GM12878 (cell line): ENCODE results near the gene ABCA13. TPM values are rescaled to one million over a fixed set of nuclear protein-coding genes. Genes with fewer than 3 reads are reported as not detected.

Experiments
- ATAC-seq: fragments of 200-7000 bp; cut with Tn5 transposase; 3 replicates; pipeline ENCODE4 v1.9.1; 2020; ENCODE audit warnings: mild to moderate bottlenecking, moderate library complexity
- BruUV-seq: library from RNA; stranded (reverse); fragments of 400-500 nt; replicated peaks from 2 replicates; lab custom pipeline; 2021; lab: Mats Ljungman, UMichigan
- CTCF ChIA-PET: fragments of 300-600 bp; sonication (Branson Sonifier 250); formaldehyde crosslinking; extraction: SDS; loops from one replicate; lab custom pipeline; 2021; ENCODE audit warnings: inconsistent platforms; lab: Yijun Ruan, JAX
- POLR2A ChIA-PET: fragments of 350-600 bp; formaldehyde crosslinking; extraction: SDS; loops from one replicate; lab custom pipeline; 2021; ENCODE audit warnings: inconsistent platforms; lab: Charles Lee
- RAD21 ChIA-PET: fragments of 300-600 bp; sonication (Branson Sonifier 250); formaldehyde crosslinking; loops from one replicate; lab custom pipeline; 2023; ENCODE audit warnings: antibody characterized with exemption; ENCODE audit not compliant: unreplicated experiment; lab: Charles Lee
- SMC1A ChIA-PET: fragments of 300-600 bp; sonication (Branson Sonifier 250); formaldehyde crosslinking; loops from one replicate; lab custom pipeline; 2023; ENCODE audit not compliant: unreplicated experiment, uncharacterized antibody; lab: Charles Lee
- DNase-seq: peaks from one replicate; pipeline ENCODE4 v3.0.0-alpha.2; 2011; ENCODE audit warnings: low read depth, low spot score
- FAIRE-seq: peaks from 3 replicates; lab custom pipeline; 2011; peaks lifted over from hg19 to GRCh38; lab: Jason Lieb, UNC
- H2AFZ ChIP-seq: 2 replicates; pipeline ENCODE4 v1.6.0; 2011; ENCODE audit warnings: low read depth, low read length, control low read depth; ENCODE audit not compliant: control insufficient read depth
- H3K27ac ChIP-seq: 2 replicates; pipeline ENCODE4 v1.5.1; 2011; ENCODE audit warnings: control low read depth; ENCODE audit not compliant: control insufficient read depth, insufficient read depth
- H3K27me3 ChIP-seq, 2 experiments: replicated peaks in 1 of 2; 2 replicates each; pipeline versions ENCODE4 v1.6.0 to v1.6.1; 2011; ENCODE audit warnings: low read length in 1 of 2; ENCODE audit not compliant: control insufficient read depth in 2 of 2, insufficient read depth in 2 of 2
- H3K36me3 ChIP-seq, 2 experiments: 2 replicates each; pipeline ENCODE4 v1.5.1; 2011; ENCODE audit warnings: low read length in 1 of 2; ENCODE audit not compliant: control insufficient read depth in 2 of 2, insufficient read depth in 2 of 2
- H3K4me1 ChIP-seq: 2 replicates; pipeline ENCODE4 v1.6.1; 2011; ENCODE audit warnings: mild to moderate bottlenecking, low read length, moderate library complexity, mixed read lengths; ENCODE audit not compliant: control insufficient read depth, insufficient read depth
- H3K4me2 ChIP-seq: 2 replicates; pipeline ENCODE4 v1.6.0; 2011; ENCODE audit warnings: control low read depth; ENCODE audit not compliant: control insufficient read depth, insufficient read depth
- H3K4me3 ChIP-seq: fragments of 200-600 bp; sonication (generic); 2 replicates; pipeline ENCODE4 v1.5.1; 2016
- H3K79me2 ChIP-seq: 2 replicates; pipeline ENCODE4 v1.6.0; 2011; ENCODE audit warnings: low read length; ENCODE audit not compliant: control insufficient read depth, insufficient read depth
- H3K9ac ChIP-seq: 2 replicates; pipeline ENCODE4 v1.8.0; 2011; ENCODE audit warnings: low read length, control low read depth, mixed read lengths; ENCODE audit not compliant: control insufficient read depth, insufficient read depth
- H3K9me3 ChIP-seq: replicated peaks from 3 replicates; pipeline ENCODE4 v1.5.1; 2011; ENCODE audit warnings: mild to moderate bottlenecking, low read length; ENCODE audit not compliant: control insufficient read depth, insufficient read depth
- H4K20me1 ChIP-seq: 2 replicates; pipeline ENCODE4 v1.6.0; 2011; ENCODE audit not compliant: control insufficient read depth, insufficient read depth
- CBX5 ChIP-seq: sonication (generic); IDR thresholded peaks from 2 replicates; pipeline ENCODE4 v1.6.1; 2016; ENCODE audit warnings: low read depth, moderate library complexity, mild to moderate bottlenecking, inconsistent platforms
- CHD4 ChIP-seq: fragments of 200-600 bp; sonication (generic); IDR thresholded peaks from 2 replicates; pipeline ENCODE4 v1.6.1; 2016; ENCODE audit warnings: mild to moderate bottlenecking
- EED ChIP-seq: sonication (generic); IDR thresholded peaks from 2 replicates; pipeline ENCODE4 v1.6.1; 2016; ENCODE audit warnings: antibody characterized with exemption, low read depth
- FOXK2 ChIP-seq: fragments of 450-650 bp; IDR thresholded peaks from 2 replicates; pipeline ENCODE4 v1.6.1; 2017; ENCODE audit warnings: mild to moderate bottlenecking, moderate library complexity
- HDAC6 ChIP-seq: fragments of 200-600 bp; sonication (generic); IDR thresholded peaks from one replicate; pipeline ENCODE4 v1.8.0; 2017; ENCODE audit warnings: antibody characterized with exemption; ENCODE audit not compliant: unreplicated experiment
- KAT2A ChIP-seq: conservative IDR thresholded peaks from 2 replicates; pipeline ENCODE4 v1.6.1; 2011; ENCODE audit warnings: low read depth, low read length; ENCODE audit not compliant: control insufficient read depth
- NFYB ChIP-seq: IDR thresholded peaks from 2 replicates; pipeline ENCODE4 v1.6.1; 2011; ENCODE audit warnings: low read depth, mild to moderate bottlenecking, low read length, improper control_type of control experiment, moderate library complexity; ENCODE audit not compliant: insufficient read depth
- NR2F1 ChIP-seq: fragments of 450-650 bp; conservative IDR thresholded peaks from 2 replicates; pipeline ENCODE4 v1.6.1; 2017; ENCODE audit warnings: mild to moderate bottlenecking
- SP1 ChIP-seq: IDR thresholded peaks from one replicate; pipeline ENCODE4 v1.6.1; 2011; ENCODE audit warnings: low read depth, low read length
- STAT3 ChIP-seq: IDR thresholded peaks from 2 replicates; pipeline ENCODE4 v1.6.1; 2011; ENCODE audit warnings: low read depth, low read length, improper control_type of control experiment
- ZNF217 ChIP-seq: fragments of 450-650 bp; IDR thresholded peaks from 2 replicates; pipeline ENCODE4 v1.6.1; 2017; ENCODE audit warnings: antibody characterized with exemption, mild to moderate bottlenecking
- WGBS: methylation state at CpG from one replicate; pipeline ENCODE4 v1.1.6; 2016; ENCODE audit warnings: low lambda C conversion rate; ENCODE audit not compliant: insufficient replicate concordance, insufficient coverage; ENCODE audit errors: missing lambda C conversion rate; 5-methylcytosine and 5-hydroxymethylcytosine counted together
- in situ Hi-C: fragments of 300-500 bp; cut with MboI; formaldehyde crosslinking; loops from 9 replicates; pipeline ENCODE4 v1.14.3; 2018; ENCODE audit warnings: mixed read lengths
- intact Hi-C: fragments of 100-400 bp; cut with micrococcal nuclease; formaldehyde crosslinking; loops from one replicate; pipeline ENCODE4 v1.14.2; 2022; ENCODE audit not compliant: unreplicated experiment
- polyA plus RNA-seq, 11 experiments: library from polyadenylated mRNA; depleted of rRNA in 4 of 11; unstranded in 6 of 11; stranded (reverse) in 5 of 11; fragments of >200 nt; fragmentation: Nextera tagmentation in 4 of 11; fragmentation: Illumina TruSeq in 1 of 11; extraction: Ambion mirVana in 4 of 11; extraction: Trizol in 1 of 11; gene quantifications; 1 replicate in 1 of 11; 2 replicates in 10 of 11; pipeline versions ENCODE4 v1.2.1 to v1.2.3, GENCODE V29; 2011 to 2016; ENCODE audit warnings: inconsistent platforms in 2 of 11, missing spikeins in 2 of 11, low read depth in 1 of 11
- total RNA-seq, 4 experiments: library from RNA; depleted of rRNA in 3 of 4; stranded (reverse); fragments of >200 nt in 3 of 4; fragmentation: Illumina TruSeq in 1 of 4; extraction: Trizol in 1 of 4; gene quantifications; 2 replicates each; pipeline versions ENCODE4 v1.2.1 to v1.2.3, GENCODE V29; 2013 to 2021
- TF ChIP-seq, protein P1 (sequence below): IDR thresholded peaks from 2 replicates; pipeline ENCODE4 v1.6.1; 2011; ENCODE audit warnings: mild to moderate bottlenecking, low read depth, low read length, moderate library complexity; ENCODE audit not compliant: insufficient replicate concordance
- TF ChIP-seq, protein P2 (sequence below): fragments of 150-350 bp; IDR thresholded peaks from 2 replicates; pipeline ENCODE4 v1.6.1; 2016; ENCODE audit warnings: low read depth, low read length

The ABCA13 gene
- total and polyA plus RNA-seq, 10 of the 15 experiments (the other 5 are each of a cell fraction or from before 2014, with no cell fraction given) = under 0.01 to 0.98 (median 0.04) TPM; not detected in 2

DNA sequence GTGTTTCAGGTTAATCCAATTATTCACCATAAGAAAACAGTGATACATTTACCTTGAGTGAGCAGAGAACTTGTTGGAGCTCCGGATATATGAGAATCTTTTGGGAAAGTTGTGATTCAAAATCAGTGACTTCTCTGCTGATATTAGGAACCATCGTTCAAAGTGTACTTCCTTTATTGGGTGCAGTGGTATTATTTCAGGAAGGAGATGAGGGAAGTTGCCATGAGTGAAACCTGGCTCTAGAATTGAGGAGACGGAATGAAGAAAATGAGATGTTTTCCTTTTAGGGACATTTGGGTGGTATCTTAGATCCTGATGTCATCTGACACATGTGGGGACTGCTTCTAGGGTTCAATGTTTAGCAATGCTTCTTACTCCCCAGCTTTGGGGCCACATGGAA, 343.9 kb downstream of the ABCA13 start:
- TF ChIP-seq ZNF217 (no peak), NFYB (no peak), STAT3 (no peak), NR2F1 (no peak)
- TF ChIP-seq, all 136 proteins: peak for 0
- Histone ChIP-seq H2AFZ (no peak overlapping the region), H3K4me3 (no peak overlapping the region), H3K4me2 (no peak overlapping the region), H3K36me3 (no peaks in the 10 kb centered on the region), H4K20me1 (no peaks in the 10 kb centered on the region), H3K27ac (no peak overlapping the region), H3K9me3 (no peaks in the 10 kb centered on the region), H3K4me1 (no peaks in the 10 kb centered on the region), H3K79me2 (no peaks in the 10 kb centered on the region), H3K27me3 (no peaks in the 10 kb centered on the region; a peak in 1 of 4 replicates), H3K9ac (no peak overlapping the region)
- in situ Hi-C loops (no loop called here), intact Hi-C loops (no loop called here)
- ChIA-PET POLR2A (no interaction called here), RAD21 (no interaction called here), SMC1A (no interaction called here), CTCF (interaction anchor here (1.0 to 1.1 kb wide), 2 partner anchors 14 to 46 kb away, joined by 4 read pairs; no protein-coding TSS in a partner anchor)
- FAIRE-seq (no peak), ATAC-seq (no peak), DNase-seq (no peak)
- BruUV-seq = no TSS peak
- WGBS = 15% methylated on average over 3 of the region's 3 CpGs

DNA sequence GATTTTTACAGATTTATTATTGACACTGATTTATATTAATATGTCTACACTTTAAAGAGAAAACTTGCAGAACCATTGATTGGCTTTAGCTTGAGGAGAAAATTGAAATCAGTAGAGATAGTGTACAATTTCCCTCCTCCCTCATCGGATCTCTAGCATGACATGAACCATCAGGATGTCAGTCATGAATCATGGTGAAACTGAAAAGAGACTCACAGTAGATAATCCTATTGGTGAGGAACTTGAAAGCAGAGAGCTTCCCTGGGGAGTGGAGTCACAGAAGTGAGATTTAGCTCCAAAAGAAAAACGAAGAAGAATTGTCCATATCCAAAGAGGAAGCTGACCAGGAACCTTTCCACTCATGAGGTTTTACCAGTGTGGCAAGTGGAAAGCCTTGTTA, 346.8 kb downstream of the ABCA13 start:
- intact Hi-C loops = no loop called here
- DNase-seq (no peak), FAIRE-seq (no peak), ATAC-seq (no peak)
- H3K9me3 ChIP-seq = no peaks in the 10 kb centered on the region
- POLR2A ChIA-PET = no interaction called here
- no TSS peak for BruUV-seq
- H3K79me2 ChIP-seq = no peaks in the 10 kb centered on the region
- CTCF ChIA-PET = interaction anchor here (0.7 kb wide), 1 partner anchor 47 kb away, joined by 3 read pairs; no protein-coding TSS in a partner anchor
- H3K27ac ChIP-seq = no peak overlapping the region
- no peaks in the 10 kb centered on the region for H3K36me3 ChIP-seq
- in situ Hi-C loops = no loop called here
- no peak overlapping the region for H3K4me2 ChIP-seq
- H3K4me3 ChIP-seq = no peak overlapping the region
- 0% methylated on average over 2 of the region's 2 CpGs for WGBS
- H3K9ac ChIP-seq = no peak overlapping the region
- H2AFZ ChIP-seq = no peak overlapping the region
- no peaks in the 10 kb centered on the region for H4K20me1 ChIP-seq
- no peak for TF ChIP-seq HDAC6
- no peak for TF ChIP-seq CHD4
- no peak for TF ChIP-seq KAT2A
- TF ChIP-seq SP1 = no peak
- TF ChIP-seq FOXK2 = no peak
- TF ChIP-seq, protein P1, sequence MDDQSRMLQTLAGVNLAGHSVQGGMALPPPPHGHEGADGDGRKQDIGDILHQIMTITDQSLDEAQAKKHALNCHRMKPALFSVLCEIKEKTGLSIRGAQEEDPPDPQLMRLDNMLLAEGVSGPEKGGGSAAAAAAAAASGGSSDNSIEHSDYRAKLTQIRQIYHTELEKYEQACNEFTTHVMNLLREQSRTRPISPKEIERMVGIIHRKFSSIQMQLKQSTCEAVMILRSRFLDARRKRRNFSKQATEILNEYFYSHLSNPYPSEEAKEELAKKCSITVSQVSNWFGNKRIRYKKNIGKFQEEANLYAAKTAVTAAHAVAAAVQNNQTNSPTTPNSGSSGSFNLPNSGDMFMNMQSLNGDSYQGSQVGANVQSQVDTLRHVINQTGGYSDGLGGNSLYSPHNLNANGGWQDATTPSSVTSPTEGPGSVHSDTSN = no peak
- no peak for TF ChIP-seq CBX5
- TF ChIP-seq, protein P2, sequence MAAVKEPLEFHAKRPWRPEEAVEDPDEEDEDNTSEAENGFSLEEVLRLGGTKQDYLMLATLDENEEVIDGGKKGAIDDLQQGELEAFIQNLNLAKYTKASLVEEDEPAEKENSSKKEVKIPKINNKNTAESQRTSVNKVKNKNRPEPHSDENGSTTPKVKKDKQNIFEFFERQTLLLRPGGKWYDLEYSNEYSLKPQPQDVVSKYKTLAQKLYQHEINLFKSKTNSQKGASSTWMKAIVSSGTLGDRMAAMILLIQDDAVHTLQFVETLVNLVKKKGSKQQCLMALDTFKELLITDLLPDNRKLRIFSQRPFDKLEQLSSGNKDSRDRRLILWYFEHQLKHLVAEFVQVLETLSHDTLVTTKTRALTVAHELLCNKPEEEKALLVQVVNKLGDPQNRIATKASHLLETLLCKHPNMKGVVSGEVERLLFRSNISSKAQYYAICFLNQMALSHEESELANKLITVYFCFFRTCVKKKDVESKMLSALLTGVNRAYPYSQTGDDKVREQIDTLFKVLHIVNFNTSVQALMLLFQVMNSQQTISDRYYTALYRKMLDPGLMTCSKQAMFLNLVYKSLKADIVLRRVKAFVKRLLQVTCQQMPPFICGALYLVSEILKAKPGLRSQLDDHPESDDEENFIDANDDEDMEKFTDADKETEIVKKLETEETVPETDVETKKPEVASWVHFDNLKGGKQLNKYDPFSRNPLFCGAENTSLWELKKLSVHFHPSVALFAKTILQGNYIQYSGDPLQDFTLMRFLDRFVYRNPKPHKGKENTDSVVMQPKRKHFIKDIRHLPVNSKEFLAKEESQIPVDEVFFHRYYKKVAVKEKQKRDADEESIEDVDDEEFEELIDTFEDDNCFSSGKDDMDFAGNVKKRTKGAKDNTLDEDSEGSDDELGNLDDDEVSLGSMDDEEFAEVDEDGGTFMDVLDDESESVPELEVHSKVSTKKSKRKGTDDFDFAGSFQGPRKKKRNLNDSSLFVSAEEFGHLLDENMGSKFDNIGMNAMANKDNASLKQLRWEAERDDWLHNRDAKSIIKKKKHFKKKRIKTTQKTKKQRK = no peak
- TF ChIP-seq EED = no peak
- TF ChIP-seq, all 136 proteins: peak for 0
- ChIA-PET SMC1A (interaction anchor here (0.8 to 1.4 kb wide), 3 partner anchors 9 to 47 kb away, joined by 3 read pairs; no protein-coding TSS in a partner anchor), RAD21 (no interaction called here)
- H3K4me1 ChIP-seq = no peaks in the 10 kb centered on the region
- H3K27me3 ChIP-seq = no peaks in the 10 kb centered on the region; a peak in 1 of 4 replicates
